HG03135 (cell line): ENCODE data around the gene MTFP1.
"Not testable (repeated sequence)": the region's sequence is repeated elsewhere in the genome, so short reads cannot be mapped to it uniquely, and the experiment has no call there.

Experiments
- ATAC-seq: cut with Tn5 transposase; IDR thresholded peaks from one replicate; pipeline ENCODE4 v1.9.1; 2021; ENCODE audit warnings: mild to moderate bottlenecking, moderate library complexity; ENCODE audit not compliant: unreplicated experiment

Gene MTFP1

DNA sequence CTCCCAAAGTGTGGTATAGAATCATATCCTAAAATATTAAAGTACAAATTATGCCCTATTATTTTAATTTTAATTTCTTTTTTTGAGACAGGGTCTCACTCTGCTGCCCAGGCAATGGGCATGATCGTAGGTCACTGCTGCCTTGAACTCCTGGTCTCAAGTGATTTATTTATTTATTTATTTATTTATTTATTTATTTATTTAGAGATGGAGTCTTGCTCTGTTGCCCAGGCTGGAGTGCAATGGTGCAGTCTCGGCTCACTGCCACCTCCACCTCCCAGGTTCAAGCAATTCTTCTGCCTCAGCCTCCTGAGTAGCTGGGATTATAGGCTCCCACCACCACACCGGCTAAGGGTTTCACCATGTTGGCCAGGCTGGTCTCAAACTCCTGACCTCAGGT is 24.5 kb upstream of the MTFP1 start:
- ATAC-seq: not testable (repeated sequence)

DNA sequence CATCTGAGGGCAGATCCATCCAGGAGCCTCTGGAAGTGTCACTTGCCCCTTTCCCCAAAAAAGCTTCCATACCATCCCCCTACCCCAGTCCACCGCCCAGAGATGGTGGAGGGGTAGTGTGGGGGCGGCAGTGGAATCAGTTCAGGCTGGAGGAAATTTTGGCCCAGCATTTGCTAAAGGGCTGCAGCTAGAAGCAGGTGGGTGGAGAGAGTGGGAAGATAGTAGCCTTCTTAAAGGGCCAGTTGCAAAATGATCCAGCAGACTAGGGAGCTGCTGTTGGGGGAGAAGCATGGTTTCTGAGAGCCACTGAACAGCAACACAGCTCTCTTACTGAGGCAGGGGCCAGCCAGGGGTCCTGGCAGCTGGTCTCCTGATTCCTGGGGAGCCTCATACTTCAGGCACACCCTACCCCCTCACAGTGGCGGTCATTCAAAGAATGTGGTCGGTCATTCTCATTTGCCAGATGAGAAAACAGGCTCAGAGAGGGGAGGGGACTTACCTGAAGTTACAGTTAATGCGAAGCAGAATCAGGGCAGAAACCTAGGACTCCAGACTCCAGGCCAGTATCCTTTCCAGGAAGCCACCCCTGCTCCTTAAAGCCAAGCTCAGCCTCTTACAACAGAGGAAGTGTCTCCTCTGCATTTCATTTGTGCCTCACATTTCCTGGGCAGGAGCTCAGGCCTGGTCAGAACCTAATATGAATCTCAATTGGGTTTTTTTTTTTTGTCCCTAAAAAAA is 23.4 kb upstream of the MTFP1 start:
- no peak for ATAC-seq

DNA sequence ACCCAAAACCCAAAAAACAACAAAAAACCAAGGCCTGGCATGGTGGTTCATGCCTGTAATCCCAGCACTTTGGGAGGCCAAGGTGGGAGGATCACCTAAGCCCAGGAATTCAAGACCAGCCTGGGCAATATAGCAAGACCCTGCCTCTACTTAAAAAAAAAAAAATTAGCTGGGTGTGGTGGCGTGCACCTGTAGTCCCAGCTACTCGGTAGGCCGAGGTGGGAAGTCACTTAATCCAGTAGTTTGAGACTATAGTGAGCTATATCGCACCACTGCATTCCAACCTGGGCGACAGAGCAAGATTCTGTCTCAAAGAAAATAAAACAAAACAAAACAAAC is 22.8 kb upstream of the MTFP1 start:
- ATAC-seq: not testable (repeated sequence)

GRCh38 chr22:30404307-30404706 is 21.3 kb upstream of the MTFP1 start:
- ATAC-seq: no peak

- ATAC-seq: no peak
Measured at GRCh38 chr22:30405731-30406130, 19.8 kb upstream of the MTFP1 start.

DNA sequence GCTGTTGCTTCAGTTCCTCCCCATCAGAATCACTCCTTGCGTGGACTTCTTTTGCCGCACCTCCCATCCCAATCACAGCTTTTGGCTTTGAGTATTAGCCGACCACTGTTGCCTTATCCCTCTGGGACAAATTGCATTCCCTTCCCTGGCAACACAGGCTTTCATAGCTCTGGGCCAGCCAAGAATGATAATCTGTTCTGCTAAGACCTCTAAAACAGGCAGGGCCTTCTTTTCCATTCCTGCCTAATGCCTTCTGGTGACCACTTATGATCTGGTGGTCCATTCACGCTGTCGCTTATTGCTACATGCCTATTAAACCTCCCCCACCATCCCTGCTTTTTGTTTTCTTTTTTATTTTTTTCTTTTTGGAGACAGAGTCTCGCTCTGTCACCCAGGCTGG is 19.2 kb upstream of the MTFP1 start:
- ATAC-seq: no peak

- no peak for ATAC-seq
Measured at GRCh38 chr22:30408388-30409102, 17.0 kb upstream of the MTFP1 start.

DNA sequence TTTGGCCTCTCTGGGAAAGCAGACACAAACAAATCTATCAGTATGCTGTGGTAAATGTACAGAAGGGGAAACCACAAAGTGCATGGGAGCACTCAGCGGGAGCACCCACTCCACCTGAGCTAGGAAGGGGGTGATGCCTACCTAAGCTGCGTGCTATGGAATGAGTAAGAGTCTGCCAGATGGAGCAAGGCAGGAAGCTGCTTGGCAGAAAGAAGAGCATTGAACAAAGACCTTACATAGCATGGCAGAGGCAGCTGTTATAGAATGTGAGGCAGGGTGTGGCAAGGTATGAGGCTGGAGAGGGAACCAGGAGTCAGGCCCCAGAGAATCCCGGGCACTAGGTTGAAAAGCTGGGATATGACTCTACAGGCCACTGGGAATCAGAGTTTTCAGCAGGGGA is 13.8 kb upstream of the MTFP1 start:
- ATAC-seq: no peak

DNA sequence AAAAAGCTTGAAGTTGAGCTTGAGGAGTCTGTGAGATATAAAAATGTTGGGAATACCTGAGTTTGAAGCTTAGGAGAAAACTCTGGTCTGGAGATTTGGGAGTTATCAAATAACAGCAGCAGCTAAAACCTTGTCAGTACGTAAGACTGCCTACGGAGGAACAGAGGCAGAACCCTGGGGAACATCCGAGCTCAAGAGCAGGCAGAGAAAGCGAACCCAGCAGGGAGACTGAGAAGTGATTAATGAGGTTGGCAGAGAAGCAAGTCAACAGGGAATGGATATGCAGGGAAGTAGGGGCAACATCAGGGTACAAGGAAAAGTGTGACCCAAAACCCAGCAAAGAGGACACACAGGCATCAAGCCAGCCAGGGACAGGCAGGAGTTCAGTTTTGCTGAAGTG is 12.6 kb upstream of the MTFP1 start:
- ATAC-seq: no peak

DNA sequence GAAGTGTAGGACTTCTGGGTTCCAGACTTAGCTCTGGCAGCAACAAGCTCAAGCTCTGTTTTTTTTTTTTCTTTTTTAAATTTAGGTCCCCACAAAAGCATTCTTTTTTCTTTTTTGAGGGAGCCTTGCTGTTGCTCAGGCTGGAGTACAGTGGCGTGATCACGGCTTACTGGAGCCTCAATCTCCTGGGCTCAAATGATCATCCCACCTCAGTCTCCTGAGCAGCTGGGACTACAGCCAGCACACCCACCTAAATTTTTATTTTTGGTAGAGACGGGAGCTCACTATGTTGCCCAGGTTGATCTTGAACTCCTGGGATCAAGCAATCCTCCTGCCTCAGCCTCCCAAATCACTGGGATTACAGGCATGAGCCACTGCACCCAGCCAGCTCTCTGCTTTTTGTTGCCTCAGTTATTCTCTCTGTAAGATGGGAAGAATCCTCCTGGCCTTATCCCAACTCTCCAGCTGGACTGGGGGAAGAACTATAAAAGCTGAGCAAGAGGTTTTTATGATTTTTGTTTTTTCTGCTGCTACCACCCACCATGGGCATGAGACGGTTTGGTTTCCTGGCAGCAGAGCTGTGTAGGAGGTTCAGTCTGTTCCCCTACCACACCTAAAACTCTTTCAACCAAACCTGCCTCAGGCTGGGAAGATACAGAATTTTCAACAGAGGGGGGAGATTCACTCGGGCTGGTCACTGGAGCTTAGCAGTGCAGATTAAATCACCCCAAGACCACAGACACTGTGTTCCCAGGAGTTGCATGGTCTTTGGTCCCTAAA is 11.6 kb upstream of the MTFP1 start:
- no peak for ATAC-seq

DNA sequence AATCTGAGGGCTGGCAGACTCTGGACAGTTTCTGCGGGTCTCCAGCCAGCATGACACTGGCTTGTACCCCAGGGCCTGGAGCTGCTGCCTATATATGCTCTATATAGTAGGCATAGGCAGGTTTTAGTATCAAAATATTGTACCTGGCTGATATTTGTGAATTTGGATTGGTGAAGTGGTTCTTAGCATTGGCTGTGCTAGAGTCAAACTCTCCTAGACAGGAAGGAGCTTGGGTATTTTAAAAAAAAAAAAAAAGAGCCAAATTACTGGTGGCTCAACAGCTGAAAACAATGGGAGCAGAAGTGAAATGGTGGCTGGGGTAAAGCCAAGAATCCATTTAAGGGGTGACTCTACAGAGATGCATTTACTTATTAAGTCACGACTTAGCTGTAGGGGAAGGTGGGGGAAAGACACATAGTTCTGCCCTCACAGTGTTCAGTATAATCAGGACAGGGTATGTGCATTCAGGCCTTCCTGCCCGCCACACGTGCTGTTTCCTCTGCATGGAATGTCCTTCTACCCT is 11.0 kb upstream of the MTFP1 start:
- no peak for ATAC-seq

DNA sequence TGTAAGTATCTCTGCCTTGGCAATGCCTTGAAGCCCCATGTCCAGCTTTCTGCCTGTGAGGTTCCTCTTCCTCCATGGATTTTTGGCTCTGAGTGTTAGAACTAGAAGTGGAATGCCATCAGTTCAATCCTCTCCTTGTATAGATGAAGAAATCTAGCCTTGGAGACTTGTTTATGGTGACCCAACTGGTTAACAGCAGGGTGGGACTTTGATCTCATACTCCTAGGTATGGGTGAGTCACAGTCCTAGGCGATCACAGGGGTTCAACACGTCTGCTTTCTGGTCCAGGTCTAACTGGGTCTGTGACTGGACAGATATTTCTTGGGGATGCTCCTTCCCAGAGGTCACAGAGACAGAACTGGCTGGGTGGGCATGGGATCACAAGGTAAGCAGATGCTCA is 9.2 kb upstream of the MTFP1 start:
- ATAC-seq: no peak

DNA sequence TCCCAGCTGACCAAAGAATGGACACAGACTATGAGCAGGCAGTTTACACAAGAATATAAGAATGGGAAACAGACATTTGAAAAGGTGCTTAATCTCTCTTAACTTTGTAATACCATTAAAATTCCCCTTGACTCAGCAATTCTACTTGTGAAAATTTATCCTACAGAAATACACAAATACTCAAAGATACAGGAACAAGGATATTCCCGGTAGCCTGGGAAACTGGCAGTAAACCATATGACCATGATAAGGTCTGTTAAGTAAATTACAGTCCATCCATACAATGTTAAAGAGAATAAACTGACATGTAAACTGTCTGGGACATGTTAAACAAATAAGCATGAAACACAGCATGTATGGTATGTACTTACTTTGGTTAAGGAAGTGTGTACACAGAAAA is 8.7 kb upstream of the MTFP1 start:
- ATAC-seq: no peak

DNA sequence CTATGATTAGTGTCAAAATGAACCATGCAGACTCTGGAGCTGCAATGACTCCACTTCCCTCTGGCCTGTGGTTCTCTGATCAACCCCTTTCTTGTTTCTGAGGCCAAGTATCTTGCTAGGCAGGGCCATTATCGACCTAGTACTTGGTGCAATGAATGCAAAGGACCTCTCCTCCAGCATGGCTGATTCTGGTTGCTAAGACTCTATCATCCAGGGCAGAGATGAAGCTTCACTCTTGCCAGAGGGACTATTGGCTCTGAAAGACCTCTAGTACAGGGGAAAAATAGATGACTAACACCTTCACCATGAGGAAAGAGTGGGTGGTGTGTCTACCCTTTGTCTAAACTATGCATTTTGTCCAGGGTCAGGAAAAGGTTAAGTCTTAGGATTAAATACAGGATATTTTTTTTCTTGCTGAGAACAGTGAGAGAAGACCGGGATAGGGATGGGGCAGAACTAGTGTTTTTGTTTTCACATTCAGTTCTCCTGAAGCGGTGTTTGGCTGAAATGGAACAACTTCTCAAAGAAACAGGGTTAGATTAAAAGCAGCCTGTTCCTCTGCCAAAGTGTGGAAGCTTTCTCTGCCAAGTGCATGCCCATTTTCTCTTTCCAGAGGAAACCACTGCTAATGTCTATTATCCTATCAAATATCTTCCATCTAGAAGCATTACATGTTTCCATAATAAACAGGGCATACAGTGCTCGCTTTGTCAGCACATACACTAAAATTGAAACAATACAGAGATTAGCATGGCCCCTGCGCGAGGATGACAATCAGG is 5.0 kb upstream of the MTFP1 start:
- no peak for ATAC-seq

GRCh38 chr22:30421695-30422480 is 3.7 kb upstream of the MTFP1 start:
- no peak for ATAC-seq

- ATAC-seq: no peak
Measured at GRCh38 chr22:30422481-30423300, 2.9 kb upstream of the MTFP1 start.

DNA sequence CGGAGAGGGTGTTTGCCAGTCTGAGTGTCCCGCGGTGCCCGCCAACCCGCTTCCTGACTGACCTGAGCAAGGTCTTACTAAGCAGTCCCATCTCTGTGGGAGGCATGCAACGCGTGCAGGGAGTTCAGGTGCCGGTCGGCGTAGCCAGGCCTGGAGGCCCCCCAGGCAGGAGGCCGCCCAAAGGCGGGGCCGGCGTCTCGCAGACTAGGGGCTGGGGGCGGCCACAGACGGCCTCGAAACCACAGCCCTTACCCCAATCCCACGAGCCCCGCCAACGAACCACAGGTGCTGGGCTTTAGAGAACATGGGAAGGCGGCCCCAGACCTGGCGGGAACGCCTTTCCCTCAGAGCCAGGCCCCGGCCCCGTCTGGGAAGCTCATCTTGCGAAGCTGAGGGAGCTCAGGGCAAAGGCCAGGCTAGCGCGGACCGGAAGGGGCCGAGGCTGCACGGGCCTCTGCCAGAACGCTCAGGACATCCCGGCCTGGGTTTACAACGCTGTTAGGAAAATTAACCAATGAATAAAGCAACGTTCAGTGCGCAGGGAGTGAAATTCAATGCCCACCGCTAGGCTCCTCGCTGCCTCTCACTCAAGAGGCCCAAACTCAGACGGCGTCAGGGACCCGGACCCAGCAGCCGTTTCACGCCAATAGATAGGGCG is 2.1 kb upstream of the MTFP1 start:
- peak; percentile 12 for ATAC-seq

- ATAC-seq: peak; percentile 82
Measured at GRCh38 chr22:30423959-30424533, 1.5 kb upstream of the MTFP1 start.
